Right lung (tissue), 5 donors: ENCODE results near the gene CHPF. TPM values are rescaled to one million over a fixed set of nuclear protein-coding genes. Genes with fewer than 3 reads are reported as not detected.

Source experiments
- DNase-seq, 2 donors: peaks; one replicate each; pipeline ENCODE4 v3.0.0-alpha.2; 2013
- polyA plus RNA-seq, 5 donors: library from polyadenylated mRNA; unstranded; fragments of 120-200 nt; gene quantifications; one replicate each; pipeline versions ENCODE4 v1.2.1 to v1.2.3, GENCODE V29; 2013; ENCODE audit warnings: inconsistent platforms in 1 of 5, low replicate concordance in 1 of 5; ENCODE audit not compliant: insufficient read length in 5 of 5, insufficient read depth in 1 of 5

Gene CHPF
- polyA plus RNA-seq, 5 donors = 16.5 to 44.9 (median 23.4) TPM

GRCh38 chr2:219570194-219570923 lies 26.8 kb upstream of the CHPF start:
- no peak for DNase-seq

GRCh38 chr2:219569635-219570034 lies 26.0 kb upstream of the CHPF start:
- no peak for DNase-seq

GRCh38 chr2:219569041-219569440 lies 25.4 kb upstream of the CHPF start:
- no peak for DNase-seq

- no peak for DNase-seq
Measured at GRCh38 chr2:219567791-219568361, 24.3 kb upstream of the CHPF start.

GRCh38 chr2:219567131-219567530 lies 23.5 kb upstream of the CHPF start:
- DNase-seq = no peak

GRCh38 chr2:219566640-219567039 lies 23.0 kb upstream of the CHPF start:
- no peak for DNase-seq

GRCh38 chr2:219565130-219566080 lies 21.8 kb upstream of the CHPF start:
- no peak for DNase-seq

- no peak for DNase-seq
Measured at GRCh38 chr2:219563271-219563928, 19.8 kb upstream of the CHPF start.

- no peak for DNase-seq
Measured at GRCh38 chr2:219562049-219563020, 18.7 kb upstream of the CHPF start.

GRCh38 chr2:219561179-219562048 lies 17.8 kb upstream of the CHPF start:
- no peak for DNase-seq

GRCh38 chr2:219560893-219561178 lies 17.2 kb upstream of the CHPF start:
- no peak for DNase-seq

GRCh38 chr2:219560037-219560892 lies 16.7 kb upstream of the CHPF start:
- no peak for DNase-seq

- DNase-seq = no peak
Measured at GRCh38 chr2:219559156-219559915, 15.7 kb upstream of the CHPF start.

GRCh38 chr2:219557791-219558785 lies 14.5 kb upstream of the CHPF start:
- no peak for DNase-seq

GRCh38 chr2:219557320-219557719 lies 13.7 kb upstream of the CHPF start:
- no peak for DNase-seq

- no peak for DNase-seq
Measured at GRCh38 chr2:219556413-219556812, 12.8 kb upstream of the CHPF start.

- no peak for DNase-seq
Measured at GRCh38 chr2:219555956-219556355, 12.3 kb upstream of the CHPF start.
